Renal cortical epithelial cell (primary cell): ENCODE results near the gene SCARF2. TPM values are rescaled to one million over a fixed set of nuclear protein-coding genes. Genes with fewer than 3 reads are reported as not detected.
"Not testable (repeated sequence)": the region's sequence is repeated elsewhere in the genome, so short reads cannot be mapped to it uniquely, and the experiment has no call there.

ENCODE experiments used
- DNase-seq: peaks from one replicate; pipeline ENCODE4 v3.0.0-alpha.2; 2011; ENCODE audit warnings: low read depth
- total RNA-seq: library from RNA; depleted of rRNA; stranded (reverse); fragments of >200 nt; gene quantifications from 2 replicates; pipeline ENCODE4 v1.2.3, GENCODE V29; 2014

The SCARF2 gene
- total RNA-seq, 1 donor from 2014 or later = 9.1 TPM

DNA sequence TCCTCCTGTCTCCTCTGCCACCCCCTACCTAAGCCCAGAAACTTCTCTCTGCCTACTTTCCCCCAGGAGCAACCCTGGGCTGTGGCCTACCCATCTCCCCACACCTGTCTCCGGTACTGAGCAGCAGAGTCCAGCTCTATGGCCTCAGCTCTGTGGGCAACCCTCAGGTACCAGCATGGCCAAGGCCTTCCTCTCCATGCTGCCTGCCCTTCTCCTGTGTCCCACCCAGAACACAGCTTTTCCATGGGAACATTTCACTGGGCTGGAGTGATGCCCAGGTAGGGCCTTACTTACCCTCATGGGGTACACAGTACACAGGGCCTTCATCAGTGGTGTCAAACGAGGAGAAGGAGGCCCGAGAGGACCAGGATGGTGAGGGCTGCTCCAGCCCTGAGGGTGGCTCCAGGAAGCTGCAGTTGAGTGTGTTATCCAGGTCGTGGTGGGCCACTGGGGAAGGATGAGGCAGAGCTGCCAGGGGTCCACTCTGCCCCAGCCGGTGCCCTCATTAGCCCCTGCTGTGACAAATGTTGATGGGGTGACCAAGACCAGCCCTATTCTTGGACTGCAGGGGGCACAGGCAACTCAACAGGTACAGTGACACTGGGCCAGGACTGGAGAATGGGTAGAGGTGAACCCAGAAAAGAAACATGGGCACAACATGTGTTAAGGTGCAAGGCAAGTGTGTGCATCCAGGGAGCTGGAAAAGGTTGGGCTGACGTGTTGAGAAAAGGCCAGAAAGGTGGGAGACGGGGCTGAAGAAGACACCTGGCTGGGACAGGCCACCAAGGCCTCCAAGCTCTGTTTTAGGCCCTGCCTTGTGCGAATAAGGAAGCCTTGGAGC, 10.3 kb downstream of the SCARF2 start:
- DNase-seq = no peak

DNA sequence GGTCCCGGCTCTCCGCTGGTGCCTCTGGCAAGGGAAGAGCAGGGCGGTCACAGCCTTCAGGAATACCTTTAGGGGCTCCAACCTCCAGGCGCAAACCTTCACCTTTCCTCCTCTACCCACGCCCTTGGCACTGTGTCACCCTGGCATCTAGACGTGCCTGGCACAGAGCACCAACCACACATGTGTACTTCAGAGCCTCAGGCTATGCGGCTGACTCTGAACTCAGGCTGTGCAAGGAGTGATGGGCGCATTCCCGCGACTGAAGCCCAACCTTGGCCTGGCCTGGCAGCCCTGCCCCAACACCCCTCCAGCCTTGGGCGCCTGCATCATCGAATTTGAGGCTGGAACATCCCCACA, 11.4 kb downstream of the SCARF2 start:
- no peak for DNase-seq

DNA sequence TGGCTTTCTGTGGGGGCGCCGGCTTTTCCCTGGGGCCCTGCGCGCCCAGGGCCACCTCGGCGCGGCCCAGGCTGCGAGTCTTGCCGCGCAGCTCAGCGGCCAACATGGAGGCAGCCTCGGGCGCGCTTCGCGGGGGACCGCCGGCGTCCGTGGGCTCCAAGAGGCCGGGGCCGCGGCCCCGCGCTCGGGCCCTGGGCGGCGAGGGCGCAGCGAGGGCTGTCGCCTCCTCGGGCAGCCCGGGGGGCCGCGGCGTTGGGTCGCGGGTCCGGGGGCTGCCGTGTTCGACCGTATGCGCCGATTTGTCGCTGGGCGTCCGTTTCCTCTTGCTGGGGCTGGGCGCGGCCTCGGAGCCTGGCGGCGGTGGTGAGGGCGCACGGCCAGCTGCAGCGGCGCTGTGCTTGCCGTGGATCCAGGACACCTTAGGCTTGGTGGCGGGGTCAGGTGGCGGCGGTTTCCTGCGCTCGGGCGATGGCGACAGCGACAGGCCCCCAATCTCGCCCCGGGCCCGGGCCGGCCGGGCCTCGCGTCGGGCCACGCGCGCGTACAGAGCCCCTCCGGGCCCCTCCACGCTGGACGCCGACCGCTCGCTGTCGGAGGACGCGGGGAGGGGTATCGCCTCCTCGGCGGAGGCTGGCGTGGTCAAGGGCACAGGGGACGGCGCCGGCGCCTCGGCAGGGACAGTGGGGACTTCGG, 11.9 kb downstream of the SCARF2 start:
- DNase-seq = no peak

DNA sequence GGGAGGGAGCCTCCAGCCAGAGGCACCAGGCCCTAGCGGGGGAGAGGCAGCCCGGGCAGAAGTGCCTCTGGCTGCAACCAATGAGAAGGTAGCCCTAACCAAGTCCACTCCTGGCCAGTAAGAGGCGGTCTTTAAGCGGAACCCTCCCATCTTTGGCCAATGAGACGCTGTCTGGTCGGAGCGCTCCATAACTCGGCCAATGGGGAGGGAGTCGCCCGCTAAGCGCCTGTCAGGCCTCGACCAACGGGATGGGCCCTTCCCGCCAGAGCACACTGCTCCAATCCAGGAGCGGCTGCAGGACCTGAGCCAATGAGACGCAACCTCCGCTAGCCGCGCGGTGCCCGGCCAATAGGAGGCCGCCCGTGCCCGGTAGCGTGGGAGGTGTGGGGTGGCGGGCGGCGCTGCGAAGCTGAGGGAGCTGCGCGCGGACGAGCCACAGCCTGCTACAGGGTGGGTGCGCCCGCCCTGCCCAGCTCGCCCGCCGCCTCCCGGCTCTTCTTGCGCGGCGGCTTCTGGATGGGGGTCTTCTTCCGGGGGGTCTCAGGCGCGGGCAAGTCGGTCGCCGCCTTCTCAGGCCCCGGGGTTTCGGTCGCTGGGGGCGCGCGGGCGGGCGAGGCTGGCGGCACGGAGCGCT, 12.6 kb downstream of the SCARF2 start:
- DNase-seq = no peak

DNA sequence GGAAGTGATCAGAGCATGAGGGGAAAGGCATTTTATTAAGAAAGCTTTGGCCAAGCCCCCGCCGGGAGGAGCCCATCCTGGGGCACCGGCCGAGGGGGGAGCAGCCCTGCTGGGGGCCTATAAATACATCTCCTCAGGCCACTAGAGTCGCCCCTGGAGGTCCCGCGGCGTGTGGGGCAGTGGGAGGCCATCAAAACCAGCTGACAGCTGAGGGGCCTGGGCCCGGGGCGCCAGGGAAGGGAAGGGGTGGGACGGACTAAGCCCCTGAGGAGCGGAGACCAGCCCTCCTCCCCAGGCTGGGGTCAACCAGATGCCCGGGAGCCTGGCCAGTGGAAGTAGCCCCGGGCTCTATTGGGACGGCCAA, 13.1 kb downstream of the SCARF2 start:
- no peak for DNase-seq

DNA sequence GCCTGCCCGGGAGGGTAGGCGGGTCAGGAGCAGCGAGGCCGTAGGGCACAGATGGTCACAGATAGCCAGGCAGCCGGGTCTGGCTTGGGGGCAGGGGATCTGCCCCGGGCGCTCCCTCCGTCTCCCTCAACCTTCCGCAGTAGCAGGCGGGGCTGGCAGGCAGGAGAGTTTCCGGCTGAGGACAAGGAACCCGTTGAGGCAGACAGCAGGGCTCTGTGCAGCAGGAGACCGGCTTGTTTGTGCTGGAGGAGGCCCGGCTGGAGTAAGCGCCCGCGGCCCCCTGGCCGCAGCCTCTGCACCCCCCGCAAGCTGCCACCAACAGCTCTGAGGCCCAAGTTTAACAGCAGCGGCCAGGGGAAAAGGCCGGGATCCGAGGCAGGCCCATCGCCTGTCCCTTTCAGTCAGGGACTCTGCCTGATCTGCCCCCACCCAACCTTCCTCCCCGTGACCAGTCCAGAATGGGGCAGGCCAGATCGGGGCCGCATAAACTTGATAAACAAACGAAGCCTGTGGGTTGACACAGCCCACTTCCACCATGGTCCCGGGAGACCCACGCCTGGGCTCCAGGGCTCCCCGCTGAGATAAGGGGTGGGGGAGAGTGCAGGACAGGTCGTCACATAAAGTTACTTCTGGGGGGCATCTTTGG, 13.6 kb downstream of the SCARF2 start:
- no peak for DNase-seq

DNA sequence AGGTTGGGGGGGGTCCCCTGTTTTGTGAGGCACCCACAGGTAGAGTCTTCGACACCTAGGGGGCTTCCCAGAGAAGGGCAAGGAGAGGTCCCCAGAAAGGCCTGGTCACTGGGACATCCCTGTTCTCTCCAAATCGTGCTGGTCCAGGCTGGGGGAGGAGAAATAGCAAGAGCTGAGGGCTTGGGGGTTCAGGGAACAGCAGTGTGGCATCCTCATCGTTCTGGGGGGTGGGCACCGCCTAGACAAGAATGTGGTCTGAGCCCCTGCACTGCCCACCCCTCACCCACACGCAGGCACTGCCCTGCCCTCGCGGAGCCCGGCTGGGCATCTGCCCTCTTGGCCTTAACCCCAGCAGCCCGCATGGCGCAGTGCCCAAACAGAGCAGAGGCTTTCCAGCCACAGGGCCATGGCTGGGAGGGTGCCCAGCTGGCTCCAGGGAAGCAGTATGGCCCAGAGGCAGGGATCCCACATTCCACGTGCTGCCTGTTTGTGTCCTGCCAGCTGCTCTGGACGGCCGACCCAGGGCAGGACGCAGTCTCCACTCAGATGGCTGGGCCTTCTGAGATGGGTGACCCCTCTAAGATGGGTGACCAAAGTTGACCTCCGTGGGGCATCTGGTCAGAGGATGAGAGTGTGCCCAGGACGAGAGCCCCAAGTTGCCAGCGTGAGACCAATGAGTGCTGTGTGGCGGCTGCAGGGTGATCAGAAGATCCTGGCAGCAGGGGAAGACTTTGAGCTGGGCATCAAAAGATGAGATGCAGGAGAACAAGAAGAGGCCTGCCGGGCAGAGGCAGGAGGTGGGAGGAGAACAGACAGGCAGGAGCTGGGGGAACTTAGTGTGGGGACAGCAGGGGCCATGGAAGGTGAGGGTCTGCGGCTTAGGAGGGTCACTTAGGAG, 14.4 kb downstream of the SCARF2 start:
- DNase-seq = no peak

DNA sequence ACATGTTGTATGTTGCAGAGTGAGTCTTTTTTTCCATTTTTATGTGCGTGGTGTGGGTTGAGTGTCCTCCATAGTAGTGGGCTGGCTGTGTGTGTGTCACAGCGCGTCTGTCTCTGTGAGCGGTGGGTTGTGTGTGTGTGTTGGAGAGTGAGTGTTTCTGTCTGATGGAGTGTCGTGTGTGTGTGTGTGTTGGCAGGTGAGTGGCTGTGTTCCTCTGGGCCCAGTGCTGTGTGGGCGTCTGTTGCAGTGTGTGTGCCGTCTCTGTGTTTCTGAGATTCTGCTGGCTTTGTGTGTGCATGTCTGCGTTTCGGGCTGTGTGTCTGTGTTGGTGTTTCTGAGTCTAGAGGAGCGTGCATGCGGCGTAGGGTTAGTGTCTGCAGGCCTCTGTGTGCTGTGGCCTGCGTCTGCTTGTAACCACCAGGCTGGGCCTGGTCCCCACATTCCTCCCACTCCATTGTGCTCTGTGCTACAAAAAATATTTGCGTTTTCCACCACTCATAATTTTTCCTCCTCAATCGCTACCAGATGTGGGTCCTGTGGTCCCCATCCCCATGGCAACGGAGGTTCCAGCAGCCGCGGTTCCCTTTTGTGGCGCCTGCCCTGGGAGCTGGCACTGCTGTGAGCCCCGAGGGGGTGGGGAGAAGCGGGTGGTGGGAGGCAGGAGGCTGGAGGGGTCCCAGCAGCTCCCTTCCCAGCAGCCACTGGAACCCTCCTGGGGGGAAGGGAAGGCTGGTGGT, 15.2 kb downstream of the SCARF2 start:
- DNase-seq = no peak

DNA sequence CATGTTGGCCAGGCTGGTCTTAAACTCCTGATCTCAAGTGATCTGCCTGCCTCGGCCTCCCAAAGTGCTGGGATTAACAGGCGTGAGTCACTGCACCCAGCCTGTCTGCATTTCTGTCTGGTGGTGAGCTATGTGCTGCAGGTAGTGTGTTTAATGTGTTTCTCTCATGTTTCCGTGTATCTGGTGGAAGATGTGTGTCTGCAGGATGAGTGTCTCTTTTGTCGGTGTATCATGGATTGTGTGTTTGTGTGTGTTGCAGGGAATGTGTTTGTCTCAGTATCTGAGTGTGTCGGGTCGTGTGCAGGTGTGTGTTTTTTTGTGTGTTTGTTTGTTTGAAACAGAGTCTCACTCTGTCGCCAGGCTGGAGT, 16.1 kb downstream of the SCARF2 start:
- no peak for DNase-seq

DNA sequence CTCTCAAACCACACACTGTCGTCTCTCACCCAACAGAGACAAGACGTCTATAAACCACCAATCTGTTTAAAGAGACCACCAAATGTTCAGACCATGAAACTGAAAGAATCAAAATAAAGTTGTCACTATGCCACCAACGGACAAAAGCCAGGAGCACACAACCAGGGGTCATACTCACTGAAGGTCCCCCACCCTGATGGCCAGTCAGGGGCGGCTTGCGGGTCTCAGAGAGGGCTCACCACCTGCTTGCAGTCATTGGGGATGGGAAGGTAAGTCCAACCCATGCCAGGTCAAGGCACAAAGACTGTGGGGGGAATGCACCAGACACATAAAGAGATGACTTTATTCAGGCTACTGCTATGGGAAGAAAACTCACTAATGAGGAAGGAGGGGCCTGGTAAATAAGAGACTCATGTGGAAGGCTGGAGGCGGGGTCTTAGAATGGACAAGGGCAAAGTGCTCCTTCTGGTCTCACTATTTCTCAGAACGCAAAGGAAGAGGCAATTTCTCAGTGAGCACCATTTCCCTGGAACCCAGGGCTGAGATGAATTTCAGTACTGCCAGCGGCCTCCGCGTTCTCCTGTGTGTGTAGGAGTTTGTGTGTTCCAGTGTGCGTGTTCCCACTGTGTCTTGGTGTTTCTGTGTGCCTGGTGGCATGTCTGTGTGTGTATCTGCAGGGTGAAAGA, 17.3 kb downstream of the SCARF2 start:
- DNase-seq = no peak

DNA sequence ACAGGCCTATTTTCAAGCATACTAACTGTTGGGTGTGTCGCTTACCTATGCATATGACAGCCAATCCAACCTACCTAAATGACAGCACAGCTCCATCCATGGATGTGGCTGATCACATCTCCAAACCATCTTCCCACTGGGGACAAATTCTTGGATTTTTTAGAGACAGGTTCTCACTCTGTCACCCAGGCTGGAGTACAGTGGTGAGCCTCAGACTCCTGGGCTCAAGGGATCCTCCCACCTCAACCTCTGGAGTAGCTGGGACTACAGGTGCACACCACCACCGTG, 18.0 kb downstream of the SCARF2 start:
- DNase-seq = no peak

DNA sequence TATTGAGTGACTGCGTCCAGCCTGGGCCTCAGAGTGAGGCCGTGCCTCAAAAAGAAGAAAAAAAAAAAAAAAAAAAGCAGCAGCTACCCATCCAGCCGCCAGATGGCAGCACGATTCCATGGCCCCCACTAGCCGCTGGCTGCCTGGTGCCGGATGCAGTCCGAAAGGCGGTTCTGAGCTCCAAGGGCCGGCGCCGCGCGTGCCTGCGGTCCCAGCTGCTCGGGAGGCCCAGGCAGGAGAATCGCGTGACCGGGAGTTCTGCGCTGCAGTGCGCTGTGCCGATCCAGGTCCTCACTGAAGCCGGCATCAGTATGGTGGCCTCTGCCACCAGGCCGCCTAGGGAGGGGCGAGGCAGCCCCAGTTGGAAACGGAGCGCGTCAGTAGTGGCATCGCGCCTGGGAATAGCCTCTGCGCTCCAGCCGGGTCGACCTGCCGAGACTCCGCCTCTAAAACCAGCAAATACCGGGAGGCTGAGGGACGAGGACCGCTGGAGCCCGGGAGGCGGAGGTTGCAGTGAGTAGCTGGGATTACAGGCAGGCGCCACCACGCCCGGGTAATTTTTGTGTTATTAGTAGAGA, 19.3 kb downstream of the SCARF2 start:
- DNase-seq = peak; percentile 38

DNA sequence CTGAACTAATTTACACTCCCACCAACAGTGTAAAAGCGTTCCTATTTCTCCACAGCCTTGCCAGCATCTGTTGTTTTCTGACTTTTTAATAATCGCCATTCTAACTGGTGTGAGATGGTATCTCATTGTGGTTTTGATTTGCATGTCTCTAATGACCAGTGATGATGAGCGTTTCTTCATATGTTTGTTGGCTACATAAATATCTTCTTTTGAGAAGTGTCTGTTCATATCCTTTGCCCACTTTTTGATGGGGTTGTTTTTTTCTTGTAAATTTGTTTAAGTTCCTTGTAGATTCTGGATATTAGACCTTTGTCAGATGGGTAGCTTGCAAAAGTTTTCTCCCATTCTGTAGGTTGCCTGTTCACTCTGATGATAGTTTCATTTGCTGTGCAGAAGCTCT, 21.9 kb downstream of the SCARF2 start:
- not testable (repeated sequence) for DNase-seq

DNA sequence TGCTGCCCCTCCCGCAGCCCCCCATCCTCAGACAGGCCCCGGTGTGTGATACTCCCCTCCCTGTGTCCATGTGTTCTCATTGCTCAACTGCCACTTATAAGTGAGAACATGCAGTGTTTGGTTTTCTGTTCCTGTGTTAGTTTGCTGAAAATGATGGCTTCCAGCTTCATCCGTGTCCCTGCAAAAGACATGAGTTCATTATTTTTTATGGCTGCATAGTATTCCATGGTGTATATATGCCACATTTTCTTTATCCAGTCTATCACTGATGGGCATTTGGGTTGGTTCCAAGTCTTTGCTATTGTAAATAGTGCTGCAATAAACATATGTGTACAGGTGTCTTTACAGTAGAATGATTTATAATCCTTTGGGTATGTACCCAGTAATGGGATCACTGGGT, 22.4 kb downstream of the SCARF2 start:
- DNase-seq = not testable (repeated sequence)

DNA sequence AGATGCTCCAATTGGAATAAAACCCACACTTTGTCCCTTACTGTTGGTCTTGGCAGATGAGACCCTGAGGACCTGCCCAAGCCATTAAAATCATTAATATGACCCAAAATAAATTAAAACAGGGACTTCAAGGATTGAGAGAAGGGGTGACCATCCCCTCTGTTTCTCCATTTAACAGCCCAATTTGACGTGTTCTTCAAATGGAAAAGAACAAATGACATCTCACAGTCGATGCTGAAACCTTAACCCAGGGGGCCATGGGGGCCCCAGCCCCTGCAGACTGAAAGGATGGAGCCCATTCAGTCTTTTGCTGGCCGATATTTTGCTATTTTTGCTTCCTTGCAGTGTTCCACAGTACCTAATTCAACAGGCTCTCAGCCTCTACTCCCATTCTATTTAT, 23.2 kb downstream of the SCARF2 start:
- no peak for DNase-seq

DNA sequence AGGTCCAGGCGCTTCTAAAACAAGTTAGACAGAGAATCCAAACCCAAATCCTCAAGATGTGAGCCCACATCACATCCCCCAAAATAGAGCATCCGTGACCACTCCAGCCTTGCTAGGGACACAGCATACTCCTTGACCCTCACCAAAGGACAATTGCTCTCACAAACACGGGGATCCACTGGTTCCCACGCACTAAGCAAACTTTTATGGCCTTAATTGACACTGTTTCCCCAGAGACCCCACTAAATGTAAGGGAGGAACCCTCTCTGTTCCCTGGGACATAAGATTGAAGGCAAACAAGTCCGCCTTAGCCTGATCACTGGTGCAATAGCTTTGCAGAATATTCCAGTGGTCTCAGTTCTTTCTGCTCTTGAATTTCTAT, 23.6 kb downstream of the SCARF2 start:
- no peak for DNase-seq

DNA sequence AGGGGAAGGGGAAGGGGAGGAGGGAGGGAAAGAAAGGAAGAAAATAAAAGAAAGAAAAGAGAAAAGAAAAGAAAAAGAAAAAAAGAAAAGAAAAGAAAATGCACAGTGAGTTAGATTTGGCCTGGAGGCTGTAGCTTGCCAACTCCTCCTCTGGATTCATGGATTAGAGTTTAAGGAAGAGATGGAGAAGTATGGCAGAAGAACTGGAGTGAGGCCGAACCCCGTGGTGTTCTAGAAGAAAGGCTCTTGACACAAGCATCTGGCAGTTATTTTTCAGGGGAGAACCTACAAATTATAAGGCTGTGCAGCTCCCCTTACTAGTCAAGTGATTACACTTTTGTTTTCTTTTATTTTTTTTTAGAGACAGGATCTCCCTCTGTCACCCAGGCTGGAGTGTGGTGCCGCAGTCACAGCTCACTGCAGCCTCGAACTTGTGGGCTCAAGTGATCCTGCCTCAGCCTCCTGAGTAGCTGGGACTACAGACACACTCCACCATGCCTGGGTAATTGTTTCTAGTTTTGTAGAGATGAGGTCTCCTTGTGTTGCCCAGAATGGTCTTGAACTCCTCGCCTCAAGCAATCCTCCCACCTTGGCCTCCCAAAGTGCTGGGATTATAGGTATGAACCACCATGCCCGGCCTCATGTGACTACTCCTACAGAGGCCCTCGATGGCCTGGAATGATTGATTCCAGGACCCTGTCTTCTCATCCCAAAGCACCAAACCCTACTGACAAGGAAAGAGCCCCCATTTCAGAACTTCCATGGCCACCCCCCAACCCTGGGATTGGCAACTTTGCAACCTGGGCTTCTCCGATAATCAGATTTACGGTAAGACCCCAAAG, 24.2 kb downstream of the SCARF2 start:
- no peak for DNase-seq

DNA sequence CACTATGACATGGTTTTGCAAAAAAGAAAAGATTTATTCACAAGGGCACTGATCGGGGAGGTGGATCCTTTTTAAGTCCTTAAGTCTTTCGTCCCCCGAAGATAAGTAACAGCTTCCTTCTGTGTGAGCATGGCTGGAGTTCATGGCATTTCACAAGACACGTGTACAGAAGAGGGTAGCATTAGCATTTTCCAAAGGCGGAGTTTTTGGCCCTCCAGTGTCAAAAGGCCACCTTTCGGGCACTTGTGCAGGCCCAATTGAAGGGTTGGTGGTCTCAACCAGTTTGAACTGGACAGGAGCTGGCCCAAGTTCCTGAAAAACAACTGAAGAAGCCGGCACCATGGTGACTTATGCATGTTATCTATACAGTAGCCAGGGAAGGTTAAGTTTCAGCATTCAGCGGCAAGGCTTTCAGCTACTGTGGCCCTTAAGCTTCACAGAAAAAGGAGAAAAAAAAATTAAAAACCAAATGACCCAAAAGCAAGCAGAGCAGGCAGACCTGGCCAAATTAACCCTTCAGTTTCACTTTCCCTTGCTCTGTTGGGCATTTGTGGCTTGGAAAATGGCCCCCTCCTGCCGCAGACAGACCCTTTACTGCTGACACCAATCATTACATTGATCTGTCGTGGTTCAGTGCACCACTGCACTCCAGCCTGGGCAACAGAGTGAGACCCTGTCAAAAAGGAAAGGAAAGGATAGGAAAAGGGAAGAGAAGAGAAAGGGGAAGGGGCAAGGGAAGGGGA, 25.0 kb downstream of the SCARF2 start:
- DNase-seq = no peak

DNA sequence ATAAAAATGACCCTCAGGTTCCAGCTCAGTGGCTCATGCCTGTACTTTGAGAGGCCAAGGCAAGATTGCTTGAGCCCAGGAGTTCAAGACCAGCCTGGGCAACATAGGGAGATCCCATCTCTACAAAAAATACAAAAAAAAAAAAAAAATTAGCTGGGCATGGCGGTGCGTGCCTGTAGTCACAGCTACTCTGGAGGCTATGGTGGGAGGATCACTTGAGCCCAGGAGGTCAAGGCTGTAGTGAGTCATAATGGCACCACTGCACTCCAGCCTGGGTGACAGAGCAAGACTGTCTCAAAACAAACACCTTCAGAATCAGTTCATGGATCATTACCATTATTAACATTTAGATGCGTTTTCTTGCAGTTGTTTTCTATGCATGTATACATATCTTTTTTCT, 28.2 kb downstream of the SCARF2 start:
- DNase-seq = peak; percentile 5
